ENCODE data around the gene ARHGAP21. TPM values are rescaled to one million over a fixed set of nuclear protein-coding genes. Genes with fewer than 3 reads are reported as not detected.
"Not testable (repeated sequence)": the region's sequence is repeated elsewhere in the genome, so short reads cannot be mapped to it uniquely, and the experiment has no call there.

ARHGAP21 gene
- 104 TPM for total RNA-seq

DNA sequence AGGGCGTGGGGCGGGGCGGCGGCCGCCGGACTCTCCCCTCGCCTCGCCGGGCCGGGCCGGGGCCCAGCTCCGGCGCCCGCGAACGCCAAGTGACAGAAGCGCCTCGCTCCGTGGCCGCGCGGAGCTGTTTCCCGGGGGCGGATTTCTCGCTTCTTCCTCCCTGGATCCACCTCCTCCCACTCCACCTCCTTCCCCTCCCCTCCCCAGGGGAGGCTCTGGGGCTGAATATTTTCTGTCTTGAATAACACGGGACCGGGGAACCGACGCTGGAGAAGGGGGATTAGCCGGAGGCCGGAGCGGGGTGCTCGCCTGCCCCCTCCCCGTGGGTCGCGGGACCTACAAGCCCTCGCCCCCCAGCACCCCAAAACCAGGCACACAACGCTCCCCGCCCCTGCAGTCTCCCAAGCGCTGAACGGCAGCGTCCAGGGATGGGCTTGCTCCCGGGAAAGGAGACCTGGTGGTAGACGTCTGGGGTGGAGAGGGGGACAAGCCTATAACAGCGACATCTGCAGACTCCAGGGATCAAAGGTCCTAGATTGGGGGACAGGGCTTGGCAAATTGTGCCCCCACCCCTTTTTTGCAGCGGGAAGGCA, at the start of gene ARHGAP21:
TSS of gene ARHGAP21 (minus strand) at position 100 of the 593 bp plus-strand sequence. CDS start 1,988 bp downstream, outside the sequence.
- peak; percentile 86 for DNase-seq (ENCODE audit: low spot score)
- intact Hi-C loops (cut with DNase I), result no loop called here
- ATAC-seq, result peak; percentile 81

DNA sequence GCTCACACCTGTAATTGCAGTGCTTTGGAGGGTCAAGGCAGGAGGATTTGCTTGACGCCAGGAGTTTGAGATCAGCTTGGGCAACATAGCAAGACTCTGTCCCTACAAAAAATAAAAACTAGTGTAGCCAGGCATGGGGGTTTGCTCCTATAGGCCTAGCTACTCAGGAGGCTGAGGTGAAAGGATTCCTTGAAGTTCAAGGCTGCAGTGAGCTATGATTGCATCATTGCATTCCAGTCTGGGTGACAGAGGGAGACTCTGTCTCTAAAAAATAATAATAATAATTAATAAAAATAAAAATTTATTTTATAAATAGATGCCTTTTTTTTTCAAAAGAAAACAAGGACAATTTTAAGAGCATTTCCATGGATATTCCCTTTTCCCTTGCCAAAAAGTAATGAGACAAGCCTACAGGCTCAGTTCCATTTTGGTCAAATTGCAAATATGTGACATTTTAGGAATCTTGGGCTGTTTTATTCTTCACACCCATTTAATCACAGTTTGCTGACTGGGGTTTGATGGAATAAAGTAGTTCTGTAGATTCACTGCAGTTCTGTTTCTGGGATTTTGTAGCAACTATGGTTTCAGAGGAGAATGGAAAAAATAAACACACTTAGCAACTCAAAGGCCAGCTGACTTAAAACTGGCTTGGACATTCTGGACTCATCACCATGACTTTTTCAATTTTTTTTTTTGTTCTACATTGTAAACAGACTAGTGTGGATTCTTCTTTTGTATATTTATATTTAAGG, 48.4 kb upstream of the ARHGAP21 start:
- DNase-seq (ENCODE audit: low spot score), result no peak
- intact Hi-C loops (cut with DNase I), result no loop called here
- ATAC-seq, result no peak

DNA sequence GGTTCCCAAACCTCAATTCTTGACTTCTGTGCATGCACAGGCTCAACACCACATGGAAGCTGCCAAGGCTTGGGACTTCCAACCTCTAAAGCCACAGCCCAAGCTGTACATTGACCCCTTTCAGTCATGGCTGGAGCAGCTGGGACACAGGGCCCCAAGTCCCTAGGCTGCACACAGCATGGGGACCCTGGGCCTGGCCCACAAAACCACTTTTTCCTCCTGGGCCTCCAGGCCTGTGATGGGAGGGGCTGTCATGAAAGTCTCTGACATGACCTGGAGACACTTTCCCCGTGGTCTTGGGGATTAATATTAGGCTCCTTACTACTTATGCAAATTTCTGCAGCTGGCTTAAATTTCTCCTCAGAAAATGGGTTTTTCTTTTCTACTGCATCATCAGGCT, 41.3 kb upstream of the ARHGAP21 start:
- DNase-seq (ENCODE audit: low spot score); ATAC-seq; intact Hi-C loops (cut with DNase I): not testable (repeated sequence)

DNA sequence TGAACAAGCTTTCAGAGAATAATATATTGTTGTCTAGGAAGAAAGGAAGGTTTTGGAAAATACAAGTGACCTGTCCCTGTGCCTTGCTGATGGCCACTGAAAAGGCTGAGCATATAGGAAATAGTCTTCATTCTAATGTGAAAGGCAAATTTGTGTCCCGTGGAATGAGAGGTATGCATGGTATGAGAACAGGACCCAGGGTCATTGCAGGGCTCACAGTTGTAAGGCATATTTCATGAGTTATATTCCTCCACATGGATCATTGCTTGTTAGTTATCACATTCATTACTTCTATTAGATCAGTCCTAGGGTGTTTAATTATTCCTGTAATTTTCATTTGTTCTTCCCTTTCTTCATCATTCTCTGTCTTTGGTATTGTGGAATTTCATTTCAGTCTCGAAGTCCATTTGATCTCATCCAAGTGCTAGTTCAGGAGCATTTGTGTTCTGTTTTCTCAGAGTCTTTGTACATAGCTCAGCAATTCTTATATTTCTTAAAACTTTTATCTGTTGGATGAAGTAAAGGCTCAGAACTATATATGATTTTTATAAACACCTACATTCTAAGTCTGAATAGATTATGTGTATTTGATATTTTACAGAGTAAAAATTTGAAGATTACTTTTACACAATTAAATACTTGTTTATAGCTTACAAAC, 39.4 kb upstream of the ARHGAP21 start:
- intact Hi-C loops (cut with DNase I), result no loop called here
- DNase-seq (ENCODE audit: low spot score), result no peak
- no peak for ATAC-seq

DNA sequence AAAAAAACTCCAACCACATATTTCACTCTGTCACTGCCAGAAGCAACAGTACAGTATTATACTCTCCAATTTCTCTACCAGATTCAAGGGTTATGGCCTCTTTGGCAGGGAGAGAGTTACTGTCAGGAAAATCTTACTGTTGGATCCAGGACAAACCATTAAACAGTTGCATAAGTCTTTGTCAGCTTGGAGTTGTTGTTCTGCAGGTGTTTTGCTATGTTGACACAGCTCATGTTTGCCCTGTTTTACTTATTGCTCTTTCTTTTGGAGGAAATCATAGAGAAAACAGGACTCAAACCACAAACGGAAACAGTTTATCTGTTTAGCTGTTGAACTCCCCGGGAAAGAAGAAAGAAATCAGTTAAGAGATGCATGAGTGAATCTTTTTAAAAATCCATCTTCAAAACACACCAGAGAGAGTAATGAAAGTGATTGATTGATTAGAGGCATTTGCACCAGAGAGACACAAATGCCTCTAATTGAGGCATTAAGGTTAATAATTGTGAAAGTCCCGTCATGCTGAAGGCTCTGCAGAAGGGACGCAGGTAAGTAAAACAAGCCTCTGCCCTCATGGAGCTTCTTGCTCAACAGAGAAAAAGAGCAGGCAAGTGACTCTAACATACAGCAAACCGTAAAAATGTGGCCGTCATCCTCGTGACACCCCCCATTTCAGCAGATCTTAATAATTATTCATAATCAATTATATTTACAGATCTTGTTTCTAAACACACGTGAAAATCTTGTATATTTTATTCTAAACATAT, 38.7 kb upstream of the ARHGAP21 start:
- DNase-seq (ENCODE audit: low spot score), result no peak
- no peak for ATAC-seq
- intact Hi-C loops (cut with DNase I), result no loop called here

DNA sequence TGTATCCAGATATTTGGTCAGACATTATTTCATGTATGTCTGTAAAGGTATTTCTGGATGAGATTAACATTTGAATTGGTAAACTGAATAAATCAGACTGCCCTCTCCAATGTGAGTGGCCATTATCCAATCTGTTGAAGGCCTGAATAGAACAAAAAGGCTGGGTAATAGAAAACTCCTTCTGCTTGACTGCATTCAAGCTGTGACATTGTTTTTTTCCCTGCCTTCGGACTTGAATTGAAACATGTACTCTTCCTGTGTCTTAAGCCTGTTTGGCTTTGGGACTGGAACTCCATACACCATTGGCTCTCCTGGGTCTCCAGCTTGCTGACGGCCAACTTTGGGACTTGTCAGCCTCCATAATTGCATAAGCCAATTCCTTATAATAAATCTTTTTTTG, 36.0 kb upstream of the ARHGAP21 start:
- no peak for DNase-seq (ENCODE audit: low spot score)
- intact Hi-C loops (cut with DNase I), result no loop called here
- no peak for ATAC-seq

DNA sequence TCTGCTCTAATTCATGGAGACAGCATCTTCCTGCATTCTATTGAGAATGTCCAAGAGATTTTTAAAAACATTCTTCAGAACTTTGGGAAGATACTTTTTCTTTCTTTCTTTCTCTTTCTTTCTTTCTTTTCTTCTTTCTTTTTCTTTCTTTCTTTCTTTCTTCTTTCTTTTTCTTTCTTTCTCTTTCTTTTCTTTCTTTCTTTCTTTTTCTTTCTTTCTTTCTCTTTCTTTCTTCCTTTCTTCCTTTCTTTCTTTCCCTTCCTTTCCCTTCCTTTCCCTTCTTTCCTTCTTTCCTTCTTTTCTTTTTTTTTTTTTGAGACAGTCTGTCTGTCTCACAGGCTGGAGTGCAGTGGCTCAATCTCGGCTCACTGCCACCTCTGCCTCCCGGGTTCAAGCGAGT, 34.6 kb upstream of the ARHGAP21 start:
- intact Hi-C loops (cut with DNase I); ATAC-seq; DNase-seq (ENCODE audit: low spot score): not testable (repeated sequence)

DNA sequence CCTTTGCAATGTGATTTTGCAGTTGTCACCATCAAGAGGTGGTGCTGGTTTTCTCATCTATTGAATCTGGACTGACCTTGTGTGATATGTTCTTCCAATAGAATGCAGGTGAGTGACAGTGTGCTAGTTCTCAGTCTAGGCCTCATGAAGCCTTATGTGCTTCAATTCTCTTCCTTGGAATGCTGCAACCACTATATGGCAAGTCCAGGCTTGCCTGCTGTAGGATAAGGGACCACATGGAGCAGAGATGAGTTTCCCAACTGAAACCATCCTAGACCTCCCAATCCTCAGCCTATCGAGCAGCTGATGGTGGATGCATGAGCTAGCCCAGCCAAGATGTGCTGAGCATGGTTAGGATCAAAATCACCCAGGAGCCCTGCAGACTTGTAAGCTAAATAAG, 32.6 kb upstream of the ARHGAP21 start:
- no peak for DNase-seq (ENCODE audit: low spot score)
- intact Hi-C loops (cut with DNase I), result no loop called here
- no peak for ATAC-seq

DNA sequence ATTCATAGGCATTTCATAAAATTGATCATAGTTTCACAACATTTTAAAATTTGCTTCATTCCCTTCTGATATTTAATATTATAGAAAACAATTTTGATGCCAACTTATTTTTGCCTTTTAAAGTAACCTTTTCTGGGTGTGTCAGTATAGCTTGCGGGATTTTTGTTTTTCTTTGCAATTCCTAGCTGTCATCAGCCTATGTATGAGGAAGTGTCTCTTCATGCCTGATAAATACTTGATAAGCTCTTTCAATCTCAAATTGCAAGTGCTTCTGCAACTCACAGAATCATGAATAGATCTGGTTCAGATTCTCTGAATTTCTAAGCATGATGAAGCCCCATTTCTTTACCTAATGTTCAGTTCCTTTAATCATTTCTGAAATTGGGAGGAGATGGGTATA, 28.0 kb upstream of the ARHGAP21 start:
- no peak for ATAC-seq
- no peak for DNase-seq (ENCODE audit: low spot score)
- intact Hi-C loops (cut with DNase I), result no loop called here

DNA sequence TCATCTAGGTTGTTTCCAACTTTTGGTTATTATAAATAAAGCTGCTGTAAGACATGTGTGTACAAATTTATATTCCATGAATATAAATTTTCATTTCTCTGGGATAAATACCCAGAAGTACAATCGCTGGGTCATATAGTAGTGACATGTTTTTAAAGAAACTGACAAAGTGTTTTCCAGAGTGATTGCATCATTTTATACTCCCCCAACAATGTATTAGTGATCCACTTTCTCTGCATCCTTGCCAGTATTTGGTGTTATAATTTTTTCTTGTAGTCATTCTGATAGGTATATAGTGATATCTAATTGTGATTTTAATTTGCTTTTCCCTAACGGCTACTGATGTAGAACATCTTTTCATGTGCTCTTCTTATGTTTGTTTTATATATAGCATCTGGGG, 27.0 kb upstream of the ARHGAP21 start:
- intact Hi-C loops (cut with DNase I), result no loop called here
- DNase-seq (ENCODE audit: low spot score) (no peak), ATAC-seq (no peak)

DNA sequence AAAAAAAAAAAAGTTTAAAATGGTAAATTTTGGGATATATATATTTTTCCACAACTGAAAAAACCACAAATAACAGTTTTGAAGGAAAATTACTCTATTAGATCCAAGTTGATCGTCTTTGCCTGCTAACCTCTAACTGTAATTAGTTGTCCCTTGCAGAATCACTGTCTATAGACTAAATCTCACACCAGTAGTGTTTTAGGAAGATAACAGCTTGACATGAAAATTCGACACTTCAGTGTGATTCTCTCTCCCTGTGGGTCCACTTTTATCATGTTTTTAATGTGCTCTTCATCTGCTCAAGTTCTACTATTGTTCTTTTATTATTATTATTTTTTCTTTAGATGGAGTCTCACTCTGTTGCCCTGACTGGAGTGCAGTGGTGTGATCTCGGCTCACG, 24.5 kb upstream of the ARHGAP21 start:
- intact Hi-C loops (cut with DNase I), result no loop called here
- no peak for ATAC-seq
- no peak for DNase-seq (ENCODE audit: low spot score)

DNA sequence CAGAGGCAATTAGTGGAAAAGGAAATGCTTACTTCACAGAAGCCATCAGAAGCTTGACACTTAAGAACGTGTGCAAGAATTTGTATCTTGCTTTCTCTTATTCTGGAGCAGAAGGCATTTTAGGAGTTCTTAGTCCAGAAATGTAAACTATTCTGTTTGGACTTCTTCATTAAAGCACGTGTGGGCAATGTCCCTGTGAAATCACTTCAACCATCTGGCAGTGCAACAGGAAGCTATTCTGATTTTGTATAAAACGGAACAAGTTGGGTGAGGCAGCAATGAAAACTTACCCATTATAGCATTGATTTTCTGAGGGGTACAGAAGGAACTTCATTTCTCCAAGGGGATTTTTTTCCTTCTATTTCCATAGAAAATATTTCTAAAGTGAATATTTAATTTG, 21.3 kb upstream of the ARHGAP21 start:
- intact Hi-C loops (cut with DNase I), result no loop called here
- ATAC-seq (no peak), DNase-seq (ENCODE audit: low spot score) (no peak)

DNA sequence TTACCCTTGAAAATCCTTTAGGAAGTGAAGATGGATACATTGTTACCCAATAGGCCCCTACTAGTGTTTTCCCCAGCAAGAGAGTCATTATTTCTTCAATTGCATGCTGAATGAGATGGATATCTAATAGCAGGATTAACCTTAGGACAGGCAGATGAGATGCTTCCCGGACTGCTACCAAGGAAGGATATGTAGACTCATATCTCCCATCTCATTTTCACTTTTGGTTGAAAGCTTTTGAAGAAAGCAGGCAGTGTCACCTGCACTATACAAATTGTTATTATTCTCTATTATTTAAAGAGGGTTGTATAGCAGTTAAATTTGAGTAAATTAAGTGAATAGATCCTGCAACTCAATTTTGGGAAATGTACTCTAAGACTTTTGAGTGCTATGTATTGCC, 17.0 kb upstream of the ARHGAP21 start:
- intact Hi-C loops (cut with DNase I), result no loop called here
- no peak for ATAC-seq

DNA sequence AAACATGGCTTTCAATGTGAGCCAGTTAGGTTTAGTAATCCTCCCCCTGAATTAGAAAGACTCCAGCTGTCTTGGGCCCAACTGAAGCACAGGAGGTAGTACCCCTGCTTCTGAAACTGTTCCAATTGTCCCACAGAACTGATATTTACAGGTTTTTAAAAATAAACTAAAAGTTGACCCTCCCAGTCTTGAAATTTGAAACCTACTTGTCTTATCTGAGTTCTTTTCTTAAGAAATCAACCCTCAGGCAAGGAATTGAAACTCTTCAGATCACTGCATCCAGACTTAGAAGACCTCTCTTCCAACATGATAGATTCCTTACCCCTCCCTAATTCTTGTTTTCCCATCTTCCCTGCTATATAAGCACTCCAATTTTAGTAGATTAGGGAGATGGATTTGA, 13.3 kb upstream of the ARHGAP21 start:
- ATAC-seq (no peak), DNase-seq (ENCODE audit: low spot score) (no peak)
- intact Hi-C loops (cut with DNase I), result no loop called here

More for the DNA sequence above, 17.0 kb upstream of the ARHGAP21 start:
- DNase-seq (ENCODE audit: low spot score), result no peak

DNA sequence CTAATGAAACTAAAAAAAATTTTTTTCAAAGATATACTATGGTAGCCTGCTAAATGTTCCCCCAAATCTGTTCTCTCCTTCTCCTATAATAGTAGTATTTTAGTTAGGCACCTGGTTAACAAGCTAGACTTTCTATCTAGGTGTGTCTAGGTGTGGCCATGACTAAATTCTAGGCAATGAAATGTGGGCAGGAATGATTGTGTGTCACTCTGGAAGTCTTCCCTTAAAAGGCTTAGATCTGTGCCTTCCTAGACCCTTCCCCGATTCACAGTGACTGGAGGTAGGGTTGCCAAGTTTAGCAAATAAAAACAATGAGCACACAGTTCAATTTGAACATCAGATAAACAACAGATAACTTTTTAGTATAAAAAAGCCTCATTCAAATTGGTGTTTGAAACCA, 8.3 kb upstream of the ARHGAP21 start:
- no peak for DNase-seq (ENCODE audit: low spot score)
- no peak for ATAC-seq
- intact Hi-C loops (cut with DNase I), result no loop called here

DNA sequence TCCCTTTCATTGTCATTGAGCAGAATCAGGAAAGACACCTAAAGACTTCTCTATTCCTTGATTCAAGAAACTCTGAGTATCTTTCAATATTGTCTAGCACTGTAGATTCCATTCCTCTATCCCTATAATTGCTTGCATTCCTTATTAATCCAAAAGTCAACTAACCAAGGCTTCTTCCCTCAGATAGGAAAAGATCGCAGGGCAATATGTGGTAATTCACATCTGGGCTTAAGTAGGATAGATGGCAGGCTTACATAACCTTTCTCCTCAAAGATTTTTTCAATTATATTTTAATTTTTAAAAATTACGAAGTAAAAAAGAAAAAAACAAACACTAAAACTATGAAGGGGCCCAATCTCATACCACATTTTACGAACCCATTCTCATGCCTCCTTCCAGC, 7.1 kb upstream of the ARHGAP21 start:
- intact Hi-C loops (cut with DNase I), result no loop called here
- ATAC-seq (no peak), DNase-seq (ENCODE audit: low spot score) (no peak)

DNA sequence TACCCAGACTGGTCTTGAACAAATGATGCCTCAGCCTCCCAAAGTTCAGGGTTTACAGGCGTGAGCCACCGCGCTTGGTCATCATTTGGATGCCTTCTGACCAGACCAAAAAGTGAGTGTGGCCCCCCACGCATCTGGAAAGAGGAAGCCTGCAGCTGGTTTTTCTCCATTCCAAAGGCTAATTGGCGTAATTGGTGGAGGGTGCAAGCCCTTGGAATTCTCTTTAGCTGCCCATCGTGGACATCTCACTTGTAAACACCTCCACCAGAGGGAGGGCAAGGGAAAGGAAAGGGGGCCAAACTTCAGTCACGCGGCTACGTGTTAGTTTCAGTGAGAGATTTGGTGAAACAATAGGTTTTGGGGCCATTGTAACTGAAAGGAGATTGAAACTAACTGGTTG, 4.1 kb upstream of the ARHGAP21 start:
- intact Hi-C loops (cut with DNase I), result no loop called here
- ATAC-seq, result no peak

DNA sequence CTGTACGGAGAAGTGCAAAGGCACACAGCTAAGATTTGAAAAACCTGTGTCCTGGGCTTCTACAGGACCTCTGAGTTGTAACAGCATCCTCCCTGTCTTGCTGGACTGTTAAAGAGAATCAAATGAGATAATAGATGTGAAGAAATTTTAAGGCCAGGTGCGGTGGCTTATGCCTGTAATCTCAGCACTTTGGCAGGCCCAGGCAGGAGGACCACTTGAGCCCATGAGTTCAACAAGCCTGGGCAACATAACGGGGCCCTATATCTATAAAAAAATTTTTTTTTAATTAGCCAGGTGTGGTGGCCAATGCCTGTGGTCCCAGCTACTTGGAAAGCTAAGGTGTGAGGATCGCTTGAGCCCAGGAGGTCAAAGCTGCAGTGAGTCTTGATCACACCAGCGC, 2.9 kb upstream of the ARHGAP21 start:
- ATAC-seq (no peak), DNase-seq (ENCODE audit: low spot score) (no peak)
- intact Hi-C loops (cut with DNase I), result no loop called here

More for the DNA sequence above, 4.1 kb upstream of the ARHGAP21 start:
- no peak for DNase-seq (ENCODE audit: low spot score)

DNA sequence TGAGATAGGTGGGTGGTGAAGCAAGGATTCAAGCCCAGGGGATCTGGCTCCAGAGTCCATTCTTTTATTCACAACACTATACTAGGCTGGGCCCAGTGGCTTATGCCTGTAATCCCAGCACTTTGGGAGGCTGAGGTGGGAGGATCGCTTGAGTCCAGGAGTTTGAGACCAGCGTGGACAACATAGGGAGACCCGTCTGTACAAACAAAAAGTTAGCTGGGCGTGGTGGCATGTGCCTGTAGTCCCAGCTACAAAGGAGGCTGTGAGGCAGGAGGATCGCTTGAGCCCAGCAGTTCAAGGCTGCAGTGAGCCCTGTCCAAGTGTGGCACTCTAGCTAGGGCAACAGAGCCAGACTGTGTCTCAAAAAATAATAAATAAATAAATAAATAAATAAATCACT, 2.3 kb upstream of the ARHGAP21 start:
- ATAC-seq; DNase-seq (ENCODE audit: low spot score): not testable (repeated sequence)

More for the DNA sequence above, 2.3 kb upstream of the ARHGAP21 start:
- intact Hi-C loops (cut with DNase I), result not testable (repeated sequence)
